Hippocampal formation (tissue), 2 donors: ENCODE measurements around the gene RNF7.
"Not testable (repeated sequence)": the region's sequence is repeated elsewhere in the genome, so short reads cannot be mapped to it uniquely, and the experiment has no call there.

Experiments
- DNase-seq, 2 donors: peaks; one replicate each; lab custom pipeline; 2025; lab: John Stamatoyannopoulos, UW

The RNF7 gene

DNA sequence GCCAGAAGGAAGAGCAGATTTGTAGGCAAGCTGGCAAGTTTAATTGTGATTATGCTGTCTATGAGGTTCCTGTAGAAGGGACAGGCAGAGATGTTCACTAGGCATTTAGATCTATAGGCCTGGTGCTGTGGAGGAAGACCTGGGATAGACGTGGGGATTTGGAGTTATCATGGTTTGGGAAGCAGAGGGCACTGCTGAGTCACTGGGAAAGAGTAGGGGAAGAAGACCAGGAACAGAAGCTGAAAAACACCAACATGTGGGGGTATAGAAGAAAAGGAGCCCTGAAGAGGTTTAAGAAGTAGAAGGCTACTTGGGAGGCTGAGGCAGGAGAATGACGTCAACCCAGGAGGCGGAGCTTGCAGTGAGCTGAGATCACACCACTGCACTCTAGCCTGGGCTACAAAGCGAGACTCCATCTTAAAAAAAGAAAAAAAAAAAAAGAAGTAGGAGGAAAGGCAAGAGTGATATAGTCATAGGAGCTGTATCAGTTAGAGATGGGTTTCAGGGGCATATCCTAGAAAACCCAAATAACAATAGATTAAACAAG is 44.4 kb downstream of the RNF7 start:
- DNase-seq = no peak

DNA sequence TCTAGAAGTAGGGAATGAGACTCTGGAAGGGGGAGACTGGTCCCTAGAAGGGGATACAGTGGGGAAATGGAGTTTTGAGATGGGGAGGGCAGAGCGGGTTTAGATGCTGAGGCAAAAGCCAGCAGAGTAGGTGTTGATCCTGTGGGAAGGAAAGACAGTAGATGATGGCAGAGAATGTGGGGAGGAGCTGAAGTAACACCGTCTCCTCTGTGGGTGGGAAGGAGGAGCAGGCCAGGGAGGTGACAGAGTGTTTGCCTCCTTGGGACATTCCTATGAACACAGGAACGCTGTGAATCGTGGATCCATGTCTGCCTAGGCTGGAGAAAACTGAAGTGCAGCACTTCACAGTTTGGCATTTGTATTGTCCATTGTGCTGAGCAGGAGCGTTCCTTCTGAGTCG is 45.5 kb downstream of the RNF7 start:
- no peak for DNase-seq

DNA sequence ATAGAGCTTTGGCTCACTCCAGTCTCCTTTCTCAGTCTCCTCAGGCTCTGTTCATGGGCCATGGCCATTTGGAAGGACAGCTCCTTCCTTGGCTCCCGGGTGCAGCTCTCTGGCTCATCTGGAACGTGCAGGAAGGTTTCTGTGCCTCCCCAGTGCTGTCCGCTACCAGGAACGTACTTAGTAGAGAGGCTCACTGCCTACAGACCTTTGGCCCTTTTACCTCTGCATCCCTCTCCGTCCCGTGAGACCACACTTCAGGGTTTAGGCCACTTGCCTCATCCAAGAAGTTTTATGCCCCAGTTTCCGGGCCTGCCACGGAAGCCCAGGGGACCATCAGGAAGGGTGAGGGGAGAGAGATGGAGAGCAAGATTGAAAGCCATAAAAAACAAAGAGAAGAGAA is 46.0 kb downstream of the RNF7 start:
- DNase-seq = no peak

DNA sequence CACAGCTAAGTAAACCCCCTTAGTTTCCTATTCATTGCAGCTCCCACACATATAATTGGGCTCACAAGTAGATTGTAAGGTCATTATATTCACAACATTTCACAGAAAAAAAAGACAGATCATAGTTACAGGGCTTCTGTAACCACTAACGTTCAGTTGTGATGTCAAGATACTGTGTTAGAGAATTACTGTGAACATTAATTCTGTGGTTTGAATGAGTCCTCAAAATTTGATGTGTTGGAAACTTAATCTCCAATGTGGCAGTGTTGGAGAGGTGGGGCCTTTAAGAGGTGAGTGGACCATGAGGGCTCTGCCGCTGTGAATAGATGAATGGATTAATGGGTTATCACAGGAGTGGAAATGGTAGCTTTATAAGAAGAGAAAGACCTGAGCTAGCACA is 46.4 kb downstream of the RNF7 start:
- no peak for DNase-seq

DNA sequence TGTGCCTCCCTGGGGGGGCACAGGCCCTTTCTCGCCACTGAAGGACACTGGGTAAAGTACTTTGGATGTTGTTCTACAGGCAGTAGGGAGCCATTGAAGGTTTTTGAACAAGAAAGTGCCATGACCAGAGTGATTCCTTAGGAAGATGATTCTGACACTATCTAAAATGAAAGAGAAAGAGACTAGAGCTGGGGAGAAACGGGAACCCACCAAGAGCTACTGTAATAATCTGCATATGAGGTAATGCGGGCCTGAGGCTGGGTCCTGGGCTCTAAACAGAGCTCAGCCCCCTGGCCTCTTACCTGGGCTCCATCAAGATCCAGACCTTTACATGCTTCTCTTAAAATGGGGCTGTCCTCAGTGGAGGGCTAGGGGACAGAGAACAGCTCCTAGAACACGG is 50.1 kb downstream of the RNF7 start:
- DNase-seq = no peak

DNA sequence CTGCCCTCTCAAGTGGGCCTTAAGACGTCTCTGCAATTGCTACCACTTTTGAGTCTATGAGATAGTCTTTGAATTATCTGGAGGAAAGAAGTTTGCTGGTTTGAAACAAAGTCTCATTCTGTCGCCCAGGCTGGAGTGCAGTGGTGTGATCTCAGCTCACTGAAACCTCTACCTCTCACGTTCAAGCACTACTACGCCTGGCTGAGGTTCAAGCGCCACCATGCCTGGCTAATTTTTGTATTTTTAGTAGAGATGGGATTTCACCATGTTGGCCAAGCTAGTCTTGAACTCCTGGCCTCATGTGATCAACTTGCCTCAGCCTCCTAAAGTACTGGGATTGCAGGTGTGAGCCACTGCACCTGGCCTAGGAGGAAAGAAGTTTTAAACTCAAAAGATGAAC is 50.7 kb downstream of the RNF7 start:
- DNase-seq = not testable (repeated sequence)

DNA sequence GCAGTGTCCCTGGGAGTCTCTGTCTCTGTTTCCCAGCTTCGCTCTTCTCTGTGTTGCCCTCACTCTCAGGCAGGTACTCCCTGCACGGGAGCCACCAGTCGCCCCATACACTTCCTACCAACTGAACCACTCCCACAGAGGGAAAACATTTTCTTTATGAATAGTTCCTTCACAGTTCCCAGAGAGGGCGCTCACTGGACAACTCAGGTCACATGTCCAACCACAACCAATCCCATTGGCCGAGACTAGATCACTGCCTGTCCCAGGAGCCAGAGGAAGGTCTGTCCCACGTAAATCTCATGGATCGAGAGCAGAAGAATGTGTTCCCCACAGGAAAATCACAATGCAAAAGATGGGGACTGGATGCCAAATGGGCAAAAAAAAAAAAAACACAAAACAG is 51.2 kb downstream of the RNF7 start:
- no peak for DNase-seq

DNA sequence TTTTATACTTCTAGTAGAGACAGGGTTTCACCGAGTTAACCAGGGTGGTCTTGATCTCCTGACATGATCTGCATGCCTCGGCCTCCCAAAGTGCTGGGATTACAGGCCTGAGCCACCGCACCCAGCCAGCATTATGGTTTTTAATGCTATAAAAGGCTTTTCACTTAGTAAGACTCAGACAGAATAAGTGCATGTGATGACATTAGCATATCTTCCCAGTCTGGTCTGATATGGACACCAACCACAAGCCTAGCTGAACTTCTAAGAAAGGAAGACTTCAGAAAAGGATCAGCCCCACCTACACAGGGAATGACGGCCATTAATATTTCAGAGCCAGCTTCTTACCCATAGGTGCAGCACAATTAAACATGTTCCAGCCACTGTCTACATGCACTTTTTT is 52.1 kb downstream of the RNF7 start:
- DNase-seq = no peak

DNA sequence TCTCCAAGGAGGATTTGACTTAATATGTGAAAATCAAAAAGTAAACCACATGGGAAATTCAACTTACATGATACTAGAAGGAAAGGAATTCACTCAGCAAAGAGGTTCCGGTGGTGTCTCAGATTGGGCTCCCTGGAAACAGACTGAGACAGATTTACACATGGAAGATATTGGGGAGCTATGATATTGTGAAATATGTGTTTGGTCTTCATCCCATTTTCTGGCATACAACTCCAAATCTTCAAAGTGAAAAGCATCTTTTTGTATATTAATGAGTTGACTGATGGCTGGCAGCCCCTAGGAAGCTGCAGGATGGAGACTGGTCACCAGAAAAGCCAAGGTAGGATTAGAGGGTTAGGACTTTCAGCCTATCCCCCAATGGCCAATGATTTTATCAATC is 54.4 kb downstream of the RNF7 start:
- no peak for DNase-seq

DNA sequence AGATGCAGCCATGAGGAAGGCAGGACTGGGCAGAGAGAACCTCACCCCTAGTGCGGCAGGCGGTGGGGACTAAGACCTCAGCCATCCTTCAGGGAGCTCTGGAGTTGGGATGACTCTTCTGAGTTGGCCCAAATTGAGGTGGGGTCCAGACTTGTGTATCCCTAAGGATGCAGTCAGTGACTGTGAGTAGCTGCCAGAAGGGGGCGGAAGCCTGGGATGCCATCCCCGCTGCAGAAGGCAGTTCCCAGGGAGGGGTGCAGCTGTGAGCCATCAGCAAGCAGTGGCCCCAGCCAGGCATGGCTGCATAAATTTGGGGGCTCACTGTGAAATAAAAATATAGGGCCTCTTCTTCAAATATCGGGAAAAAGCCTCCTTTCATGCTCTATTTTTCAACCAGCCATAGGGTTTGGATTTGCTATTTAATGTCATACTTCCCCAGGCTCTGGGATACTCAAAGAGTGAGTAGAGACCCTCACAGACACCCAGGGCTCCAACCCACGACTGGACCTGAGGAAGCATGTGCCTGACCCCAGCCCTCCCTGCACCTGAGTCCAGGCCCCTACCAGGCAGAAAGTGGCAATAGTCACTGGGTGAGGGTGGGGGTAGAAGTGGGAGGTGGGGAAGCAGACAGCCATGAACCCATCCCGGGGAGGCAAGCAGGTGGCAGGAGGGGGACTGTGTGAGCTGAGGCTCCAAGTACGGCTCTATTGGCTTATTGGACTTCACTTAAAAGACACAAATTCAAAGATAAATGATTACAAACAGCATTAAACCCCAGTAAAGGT is 55.6 kb downstream of the RNF7 start:
- no peak for DNase-seq

DNA sequence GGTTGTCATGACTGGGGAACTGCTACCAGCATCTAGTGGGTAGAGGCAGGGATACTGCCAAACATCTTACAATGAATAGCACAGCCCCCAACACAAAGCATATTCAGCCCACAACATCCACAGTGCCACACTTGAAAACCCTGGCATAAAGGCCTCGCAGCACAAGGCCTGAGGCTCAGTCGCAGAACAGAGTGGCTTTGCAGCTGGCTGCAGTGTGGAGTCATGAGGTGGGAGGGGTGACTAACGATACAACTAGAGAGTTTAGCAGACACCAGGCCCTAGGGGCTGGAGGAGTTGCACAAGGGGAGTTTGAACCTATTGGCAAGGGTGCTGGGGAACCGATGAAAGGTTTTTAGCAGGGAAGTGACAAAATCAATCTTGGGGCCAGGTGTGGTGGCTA is 57.2 kb downstream of the RNF7 start:
- DNase-seq = no peak

DNA sequence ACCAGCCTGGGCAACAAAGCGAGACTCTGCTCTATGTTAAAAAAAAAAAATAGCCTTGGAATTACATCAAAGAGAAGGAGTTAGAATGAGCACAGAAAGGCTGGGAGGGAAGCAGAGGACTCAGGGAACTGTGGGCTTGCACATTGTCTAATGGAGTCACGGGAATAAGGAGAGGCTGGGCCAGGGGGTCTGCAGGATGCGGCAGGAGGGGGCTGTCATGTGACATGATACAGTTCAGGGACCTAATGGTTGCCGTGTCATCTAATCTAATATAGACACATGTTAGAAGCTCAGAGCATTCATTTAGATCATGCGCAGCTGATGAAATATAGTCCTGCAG is 57.6 kb downstream of the RNF7 start:
- no peak for DNase-seq

DNA sequence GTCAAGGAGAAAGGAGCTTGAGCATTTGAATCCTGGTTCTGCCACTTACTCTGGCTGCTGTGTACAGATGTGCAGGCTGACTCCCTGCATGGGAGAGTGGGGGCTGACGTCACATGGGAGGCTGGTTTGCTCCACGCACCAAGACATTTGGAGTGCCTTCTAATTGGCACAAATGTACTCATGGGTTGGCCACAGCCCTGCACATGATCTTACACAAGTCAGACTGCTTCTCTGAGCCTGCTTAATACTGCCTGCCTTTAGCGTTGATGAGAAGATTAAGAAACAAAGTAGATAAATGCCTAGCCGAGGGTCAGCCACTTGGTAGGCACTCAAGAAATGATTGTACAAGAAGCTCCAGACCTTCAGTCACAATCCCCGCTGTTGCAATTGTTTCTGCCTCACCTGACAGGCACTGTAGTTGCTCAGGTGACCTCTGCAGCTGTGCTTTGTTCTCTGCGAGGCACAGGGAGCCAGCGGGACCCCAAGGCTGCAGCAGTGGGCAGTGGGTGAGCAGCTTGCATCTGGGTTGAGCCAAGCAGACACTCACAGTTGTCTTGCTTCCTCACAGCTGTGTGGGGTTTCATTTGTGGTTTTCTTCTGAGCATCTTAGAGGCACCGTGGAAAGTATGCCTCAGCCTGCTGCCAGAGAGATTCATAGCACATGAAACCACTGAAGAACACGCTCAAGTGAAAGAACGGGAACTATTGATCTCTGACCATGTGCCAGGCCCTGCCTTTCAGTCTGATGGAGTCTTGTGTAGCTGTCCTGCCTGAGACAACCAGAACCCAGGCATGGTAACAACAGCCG is 58.2 kb downstream of the RNF7 start:
- no peak for DNase-seq
